HG03460 (cell line): ENCODE data around the gene ADORA1.

ENCODE experiments used
- ATAC-seq: cut with Tn5 transposase; IDR thresholded peaks from one replicate; pipeline ENCODE4 v1.9.1; 2021; ENCODE audit not compliant: unreplicated experiment

The ADORA1 gene

GRCh38 chr1:203156280-203156679 is 28.8 kb downstream of the ADORA1 start:
- no peak for ATAC-seq

- ATAC-seq, result no peak
These were observed 30.9 kb downstream of the ADORA1 start for GRCh38 chr1:203158423-203158822.

GRCh38 chr1:203158960-203159665 is 31.6 kb downstream of the ADORA1 start:
- ATAC-seq, result no peak

- no peak for ATAC-seq
These were observed 32.3 kb downstream of the ADORA1 start for GRCh38 chr1:203159844-203160243.

GRCh38 chr1:203161175-203161574 is 33.6 kb downstream of the ADORA1 start:
- ATAC-seq, result no peak

- ATAC-seq, result no peak
These were observed 34.2 kb downstream of the ADORA1 start for GRCh38 chr1:203161703-203162102.

GRCh38 chr1:203162403-203162802 is 34.9 kb downstream of the ADORA1 start:
- ATAC-seq, result no peak

- no peak for ATAC-seq
These were observed 36.5 kb downstream of the ADORA1 start for GRCh38 chr1:203163891-203164635.

- ATAC-seq, result no peak
These were observed 37.7 kb downstream of the ADORA1 start for GRCh38 chr1:203165101-203165799.

GRCh38 chr1:203165800-203166161 is 38.3 kb downstream of the ADORA1 start:
- ATAC-seq, result no peak

GRCh38 chr1:203166192-203166940 is 38.8 kb downstream of the ADORA1 start:
- ATAC-seq, result no peak

- ATAC-seq, result no peak
These were observed 39.7 kb downstream of the ADORA1 start for GRCh38 chr1:203167026-203167912.

GRCh38 chr1:203167913-203168200 is 40.3 kb downstream of the ADORA1 start:
- no peak for ATAC-seq

GRCh38 chr1:203168256-203168786 is 40.8 kb downstream of the ADORA1 start:
- no peak for ATAC-seq

GRCh38 chr1:203168991-203169390 is 41.5 kb downstream of the ADORA1 start:
- ATAC-seq, result no peak

GRCh38 chr1:203169770-203170520 is 42.4 kb downstream of the ADORA1 start:
- no peak for ATAC-seq

GRCh38 chr1:203170625-203171330 is 43.3 kb downstream of the ADORA1 start:
- no peak for ATAC-seq

GRCh38 chr1:203171341-203172183 is 44.0 kb downstream of the ADORA1 start:
- ATAC-seq, result no peak
